HG03565 (cell line): Measurements from ENCODE around the gene GRAMD2B.
A peak's percentile ranks its signal among the peaks of the same experiment; 100 is the strongest.
"Not testable (repeated sequence)": the region's sequence is repeated elsewhere in the genome, so short reads cannot be mapped to it uniquely, and the experiment has no call there.

Experiments used
- ATAC-seq: cut with Tn5 transposase; IDR thresholded peaks from one replicate; pipeline ENCODE4 v1.9.1; 2021; ENCODE audit warnings: mild to moderate bottlenecking, moderate library complexity; ENCODE audit not compliant: unreplicated experiment

GRAMD2B gene

DNA sequence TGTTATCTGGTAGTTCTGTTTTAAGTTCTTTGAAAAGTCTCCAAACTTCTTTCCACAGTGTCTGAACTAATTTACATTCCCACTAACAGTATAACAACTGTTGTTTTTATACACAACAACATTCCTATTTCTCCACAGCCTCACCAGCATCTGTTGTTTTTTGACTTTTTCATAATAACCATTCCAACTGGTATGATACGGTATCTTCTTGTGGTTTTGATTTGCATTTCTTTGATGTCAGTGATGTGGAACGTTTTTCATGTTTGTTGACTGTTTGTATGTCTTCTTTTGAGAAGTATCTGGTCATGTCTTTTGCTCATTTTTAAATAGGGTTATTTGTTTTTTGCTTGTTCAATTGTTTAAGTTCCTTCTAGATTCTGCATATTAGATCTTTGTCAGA, 12.6 kb upstream of the GRAMD2B start:
- ATAC-seq: no peak

DNA sequence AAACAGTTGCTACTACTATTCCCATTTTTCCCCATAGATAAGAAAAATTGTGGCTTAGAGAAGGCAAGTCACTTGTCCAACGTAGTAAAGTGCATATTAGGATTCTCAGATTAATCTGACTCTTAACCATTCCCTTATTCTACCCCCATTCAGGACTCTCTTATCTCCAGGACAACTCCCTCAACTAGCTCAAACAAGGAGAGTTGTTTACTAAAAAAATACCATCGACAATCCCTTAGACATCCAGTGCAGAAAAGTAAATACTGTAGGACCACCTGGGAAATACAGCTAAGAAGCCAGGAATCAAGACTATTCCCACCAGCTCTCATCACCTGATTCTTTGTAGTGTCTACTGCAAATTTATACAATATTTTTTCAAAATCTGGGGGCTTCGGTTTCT, 9.4 kb upstream of the GRAMD2B start:
- ATAC-seq: no peak

DNA sequence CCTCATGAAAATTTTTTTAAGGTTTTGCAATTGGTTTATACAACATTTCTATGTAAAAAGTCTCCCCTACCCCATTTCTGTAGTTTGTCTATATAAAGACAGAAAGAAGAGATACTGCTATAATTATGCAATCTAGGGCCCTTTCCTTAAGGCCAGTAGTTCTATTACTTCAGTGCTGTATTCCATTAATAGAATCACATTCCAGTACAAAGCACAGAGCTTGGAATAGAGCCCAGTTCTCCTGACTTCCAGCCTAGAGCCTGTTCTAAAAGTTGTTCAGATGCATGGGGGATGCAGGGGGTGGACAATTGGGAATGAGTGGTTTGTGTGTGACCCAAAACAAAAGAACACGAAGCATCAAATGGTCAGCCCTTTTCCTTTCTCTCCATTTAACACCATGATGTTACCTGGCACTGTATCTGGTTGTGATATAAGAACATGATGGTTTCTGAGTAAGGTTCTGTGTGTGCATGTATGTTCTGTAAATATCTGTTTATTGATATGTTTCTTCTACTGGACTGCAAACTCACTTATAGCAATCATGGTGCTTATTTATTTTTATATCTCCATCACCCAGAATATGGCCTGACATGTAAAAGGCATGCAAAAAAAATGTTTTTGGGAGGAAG, 8.2 kb upstream of the GRAMD2B start:
- ATAC-seq: no peak

DNA sequence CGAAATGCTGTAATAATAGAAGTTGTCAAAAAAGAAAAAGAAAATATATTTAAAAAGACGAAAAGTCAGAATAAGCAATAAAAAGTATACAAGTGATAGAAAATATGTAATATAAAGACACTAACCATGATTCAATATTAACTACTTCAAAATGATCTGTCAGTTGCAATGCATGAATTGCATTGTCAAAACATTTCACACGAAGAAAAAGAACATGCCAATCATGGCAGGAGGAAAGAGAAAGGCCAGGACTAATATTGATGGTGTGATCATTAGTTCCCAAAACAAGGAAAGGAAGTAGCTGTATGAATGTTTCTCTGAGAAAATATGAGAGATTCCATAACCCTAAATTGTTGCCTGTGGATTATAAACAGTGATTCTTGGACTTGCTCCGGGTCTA, 7.4 kb upstream of the GRAMD2B start:
- ATAC-seq: no peak

DNA sequence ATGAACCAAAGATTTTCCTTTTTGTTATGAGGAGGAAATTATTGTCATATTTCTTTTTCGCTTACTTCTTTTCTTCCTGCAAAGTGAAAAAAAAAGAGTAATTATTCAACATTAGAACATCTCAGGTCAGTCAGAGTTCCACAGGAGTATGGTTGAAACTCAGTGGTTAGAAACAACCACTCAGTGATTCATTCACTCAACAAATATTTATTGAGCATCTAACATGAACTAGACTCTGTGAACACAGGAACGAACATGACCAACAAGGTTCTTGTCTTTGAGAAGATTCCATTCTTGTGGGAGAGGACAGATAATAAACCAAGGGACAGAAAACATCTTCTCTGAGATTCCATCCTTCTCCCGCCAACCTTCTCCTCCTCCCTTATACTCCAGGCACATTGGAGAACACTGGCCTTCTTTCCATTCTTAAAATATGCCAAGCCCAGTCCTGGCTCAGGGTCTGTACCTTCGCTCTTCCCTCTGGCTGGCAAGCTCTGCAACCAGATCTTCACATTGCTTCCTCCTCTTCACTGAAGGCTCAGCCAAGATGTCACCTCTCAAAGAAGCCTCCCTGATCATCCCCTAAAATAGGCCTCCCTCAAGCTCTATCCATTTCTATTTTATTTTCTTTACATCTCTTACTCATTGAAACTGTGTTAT, 6.8 kb upstream of the GRAMD2B start:
- no peak for ATAC-seq

DNA sequence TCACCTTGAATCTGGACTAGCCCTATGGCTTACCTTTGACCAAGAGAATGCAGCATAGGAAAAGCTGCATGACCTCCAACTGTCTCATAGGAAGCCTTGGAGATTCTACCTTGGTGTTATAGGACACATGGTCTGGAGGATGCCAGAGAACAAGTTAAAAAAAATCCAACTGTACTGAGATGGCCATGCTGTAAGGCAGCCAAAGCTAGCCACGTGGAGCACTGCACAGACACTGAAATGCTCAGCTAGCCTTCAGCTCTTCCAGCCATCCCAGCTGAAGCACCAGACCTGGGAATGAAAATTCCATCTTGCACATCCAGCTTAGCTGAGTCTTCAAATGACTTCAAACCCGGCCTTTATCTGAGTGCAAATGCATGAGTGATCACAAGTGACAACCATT, 6.0 kb upstream of the GRAMD2B start:
- ATAC-seq: no peak

DNA sequence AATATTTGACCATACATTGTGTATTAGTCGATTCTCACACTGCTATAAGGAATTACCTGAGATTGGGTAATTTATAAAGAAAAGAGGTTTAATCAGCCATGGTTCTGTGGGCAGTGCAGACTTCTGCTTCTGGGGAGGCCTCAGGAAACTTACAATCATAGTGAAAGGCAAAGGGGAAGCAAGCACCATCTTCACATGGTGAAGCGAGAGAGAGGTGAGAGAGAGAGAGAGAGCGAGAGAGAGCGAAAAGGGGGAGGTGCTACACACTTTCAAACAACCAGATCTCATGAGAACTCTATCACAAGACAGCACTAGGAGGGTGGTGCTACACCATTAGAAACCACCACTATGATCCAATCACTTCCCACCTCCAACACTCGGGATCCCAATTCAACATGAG, 4.1 kb upstream of the GRAMD2B start:
- no peak for ATAC-seq

DNA sequence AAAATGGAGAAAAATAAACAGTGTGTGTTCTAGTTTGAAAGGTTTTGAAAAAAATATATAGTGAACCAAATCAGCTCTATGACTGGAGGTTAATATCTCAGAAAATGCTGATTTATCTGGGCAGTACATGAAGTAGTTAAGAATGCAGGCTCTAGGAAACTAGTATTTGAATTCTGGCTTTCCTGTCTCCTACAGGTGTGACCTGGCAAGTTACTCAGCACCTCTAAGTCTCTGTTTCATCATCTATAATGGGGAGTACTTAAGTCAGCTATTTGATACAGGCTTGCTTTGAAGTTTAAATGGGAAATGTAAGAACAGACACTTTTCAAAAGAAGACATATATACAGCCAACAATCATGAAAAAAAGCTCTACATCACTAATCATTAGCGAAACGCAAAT, 5.2 kb downstream of the GRAMD2B start:
- ATAC-seq: no peak

DNA sequence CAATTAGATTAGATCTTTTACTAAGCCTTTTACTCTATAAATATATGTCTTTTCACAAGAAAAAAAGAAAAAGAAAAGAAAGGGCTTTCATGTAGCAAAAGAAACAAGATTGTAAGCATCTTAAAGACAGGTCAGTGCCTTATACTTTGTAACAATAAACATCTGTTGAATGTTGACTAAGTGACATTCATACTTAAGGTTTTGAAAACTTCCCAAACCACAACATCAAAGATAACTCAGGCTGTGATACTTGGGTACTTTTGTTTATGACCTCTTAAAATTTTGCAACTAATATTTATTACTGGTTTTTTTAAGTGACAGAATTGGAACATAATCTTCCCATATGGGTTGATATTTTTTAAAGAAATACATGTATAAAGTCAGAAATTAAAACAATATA, 7.4 kb downstream of the GRAMD2B start:
- no peak for ATAC-seq

DNA sequence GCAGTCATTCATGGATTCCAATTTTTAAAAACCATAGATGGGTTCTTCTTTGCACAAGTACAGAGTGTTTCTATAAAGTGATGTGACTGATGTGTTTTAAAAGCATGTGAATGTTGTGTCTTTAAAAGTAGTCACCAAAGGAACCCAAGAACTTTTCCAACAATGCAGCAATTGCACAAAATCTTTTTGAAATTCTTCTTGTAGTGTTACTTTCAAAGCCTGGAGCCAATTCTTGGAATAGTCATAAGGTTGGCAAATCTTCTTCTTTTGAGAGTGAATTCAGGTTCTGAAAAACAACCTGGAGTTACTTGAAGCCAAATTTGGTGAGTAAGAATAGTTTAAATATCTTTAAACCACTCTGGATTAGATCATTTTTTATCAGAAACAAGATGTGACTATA, 10.5 kb downstream of the GRAMD2B start:
- ATAC-seq: no peak

DNA sequence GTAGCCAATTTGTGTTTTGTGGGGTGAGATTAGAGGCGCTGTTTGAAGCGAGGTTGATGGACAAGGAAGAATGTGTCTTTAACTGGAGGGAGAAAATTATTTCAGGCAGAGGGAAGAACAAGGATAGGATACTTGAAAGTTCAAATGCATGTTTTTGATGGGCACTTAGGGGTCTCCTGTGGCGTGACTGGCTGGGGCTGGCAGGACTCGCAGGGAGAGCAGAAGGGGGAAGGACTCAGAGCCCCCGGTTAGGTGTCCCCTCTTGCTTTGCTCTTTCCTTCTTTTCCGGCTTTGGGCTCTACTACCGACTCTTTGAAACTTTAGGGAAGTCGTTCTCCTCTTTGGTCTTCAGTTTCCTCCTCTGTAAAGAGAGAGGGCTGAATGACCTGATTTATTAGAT, 12.1 kb downstream of the GRAMD2B start:
- ATAC-seq: no peak

DNA sequence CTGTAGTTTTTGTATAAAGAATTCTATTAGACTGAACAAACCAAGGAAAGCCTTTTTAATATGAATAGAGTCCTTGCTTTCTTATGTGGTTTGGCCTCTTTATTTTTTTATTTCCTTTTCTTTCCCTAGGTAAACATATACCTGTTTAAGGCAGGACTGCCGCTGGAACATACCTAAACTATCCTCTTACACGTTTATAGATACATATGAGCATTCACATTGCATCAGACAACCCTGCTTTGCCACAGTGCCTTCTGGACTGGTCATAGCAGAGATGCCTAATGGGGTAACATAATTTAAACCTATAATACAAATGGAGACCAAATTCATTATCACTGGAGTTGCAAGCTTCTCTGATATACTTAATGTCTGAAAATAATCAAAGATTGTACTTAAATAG, 12.5 kb downstream of the GRAMD2B start:
- ATAC-seq: no peak

DNA sequence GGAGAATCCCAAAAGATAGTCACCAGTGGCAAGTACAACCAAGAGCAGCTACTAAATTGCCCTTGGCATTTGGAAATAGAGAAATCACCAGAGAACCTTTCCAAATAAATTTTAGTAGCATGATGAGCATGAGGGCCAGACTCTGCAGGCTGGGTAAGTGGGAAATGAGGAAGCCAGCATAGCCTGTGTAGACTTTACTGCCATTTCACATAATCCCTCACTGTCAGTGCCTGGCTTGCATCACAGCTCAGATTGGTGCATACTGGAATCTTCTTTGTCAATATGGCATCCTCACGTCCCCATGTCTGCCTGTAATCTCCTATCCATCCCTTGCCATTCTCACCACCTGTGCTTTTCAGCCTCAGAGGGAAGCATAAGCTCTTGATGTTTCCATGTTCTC, 14.5 kb downstream of the GRAMD2B start:
- ATAC-seq: no peak

DNA sequence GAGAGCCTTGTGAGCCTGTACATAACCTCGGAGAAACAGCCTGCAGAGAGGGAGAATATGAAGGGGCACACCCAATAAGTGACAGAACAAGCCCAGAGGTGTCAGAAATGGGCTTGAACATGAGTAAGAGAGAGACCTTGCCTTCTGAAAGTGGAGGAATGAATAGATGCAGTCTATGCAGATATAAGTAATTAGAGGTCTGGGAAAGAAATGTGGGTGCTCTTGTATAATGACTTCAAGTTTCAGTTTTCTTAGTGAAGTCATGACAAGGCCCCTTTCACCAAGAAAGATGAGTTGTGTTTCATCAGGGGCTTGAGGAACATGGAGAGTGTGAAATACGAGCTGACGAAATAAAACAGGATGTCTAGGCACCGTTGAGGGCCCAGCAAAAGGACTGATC, 15.1 kb downstream of the GRAMD2B start:
- peak; percentile 91 for ATAC-seq

DNA sequence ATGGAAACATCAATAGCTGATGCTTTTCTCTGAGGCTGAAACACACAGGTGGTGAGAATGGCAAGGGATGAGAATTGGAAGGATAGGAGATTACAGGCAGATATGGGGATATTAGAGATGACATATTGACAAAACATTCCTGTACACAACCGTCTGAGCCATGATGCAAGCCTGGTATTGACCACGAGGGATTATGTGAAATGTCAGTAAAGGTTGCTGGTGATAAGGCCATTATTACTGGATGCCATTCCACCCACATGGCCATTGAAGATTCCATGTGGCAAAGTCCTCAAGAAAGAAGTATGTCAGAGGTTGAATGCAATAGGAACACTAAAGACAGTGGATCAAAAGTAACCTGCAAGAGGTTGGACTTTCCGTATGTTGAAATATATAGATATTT, 15.7 kb downstream of the GRAMD2B start:
- no peak for ATAC-seq

DNA sequence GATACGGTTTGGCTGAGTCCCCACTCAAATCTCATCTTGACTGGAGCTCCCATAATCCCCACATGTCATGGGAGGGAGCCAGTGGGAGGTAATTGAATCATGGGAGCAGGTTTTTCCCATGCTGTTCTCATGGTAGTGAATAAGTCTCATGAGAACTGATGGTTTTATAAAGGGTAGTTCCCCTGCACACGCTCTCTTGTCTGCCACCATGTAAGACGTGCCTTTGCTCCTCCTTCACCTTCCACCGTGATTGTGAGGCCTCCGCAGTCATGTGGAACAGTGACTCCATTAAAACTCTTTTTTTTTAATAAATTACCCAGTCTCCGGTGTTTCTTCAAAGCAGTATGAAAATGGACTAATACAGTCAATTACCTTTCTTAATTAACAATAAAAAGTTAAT, 16.5 kb downstream of the GRAMD2B start:
- not testable (repeated sequence) for ATAC-seq

DNA sequence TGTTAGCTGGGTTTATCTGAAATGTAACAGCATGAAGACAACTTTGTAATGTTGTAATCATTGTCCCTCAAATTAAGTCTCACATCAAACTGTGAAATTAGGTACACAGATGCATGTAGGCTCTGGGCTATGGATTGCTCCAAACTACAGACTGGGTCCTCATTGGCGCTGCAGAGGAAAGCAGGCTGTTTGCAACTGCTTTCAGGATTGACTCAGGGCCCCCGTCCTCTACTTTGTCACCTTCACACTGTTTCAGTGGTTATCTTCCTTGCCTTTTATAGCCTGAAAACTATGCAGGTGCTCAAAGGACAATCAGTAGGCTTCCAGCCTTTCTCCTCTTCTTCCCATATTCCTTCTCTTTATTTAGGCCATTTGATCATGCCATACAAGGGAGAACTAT, 18.0 kb downstream of the GRAMD2B start:
- ATAC-seq: no peak

DNA sequence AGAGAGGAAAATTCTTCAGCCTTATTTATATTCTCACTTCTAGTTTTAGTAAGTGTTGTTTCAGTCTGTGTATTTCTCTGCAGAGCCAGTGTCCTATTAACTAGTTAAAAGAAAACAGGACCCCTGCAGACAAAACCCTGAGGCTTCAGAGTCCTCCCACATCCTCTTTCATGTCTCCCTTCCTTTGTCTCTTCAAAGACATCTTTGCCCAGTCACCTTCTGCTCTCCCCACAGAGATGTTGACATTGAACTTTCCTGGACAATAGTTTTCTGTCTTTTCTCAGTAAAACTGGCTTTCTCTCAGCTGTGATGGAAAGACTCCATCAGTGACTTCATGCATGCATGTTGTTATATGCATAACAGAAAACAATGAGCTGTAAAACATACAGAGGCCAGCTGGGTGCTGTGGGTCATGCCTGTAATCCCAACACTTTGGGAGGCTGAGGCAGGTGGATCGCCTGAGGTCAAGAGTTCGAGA, 20.2 kb downstream of the GRAMD2B start:
- ATAC-seq: peak; percentile 87

DNA sequence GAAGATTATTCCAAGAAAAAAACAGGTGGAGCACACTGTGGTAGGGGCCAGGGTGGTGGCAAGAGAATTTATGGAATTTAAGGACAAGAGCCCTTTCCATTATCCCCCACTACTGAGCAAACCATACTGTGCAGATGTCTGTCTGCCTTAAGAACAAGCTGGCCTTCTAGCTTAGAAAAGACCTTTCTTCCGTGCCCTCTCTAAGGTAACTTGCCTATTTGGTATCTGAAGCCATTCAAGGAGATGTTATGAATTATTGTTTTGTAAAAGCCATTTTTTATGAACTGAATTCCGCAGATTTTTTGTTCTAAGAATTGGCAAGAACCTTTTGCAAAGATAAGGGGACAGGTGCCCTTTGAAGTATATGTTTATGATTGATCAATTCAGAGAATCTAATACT, 20.9 kb downstream of the GRAMD2B start:
- no peak for ATAC-seq

DNA sequence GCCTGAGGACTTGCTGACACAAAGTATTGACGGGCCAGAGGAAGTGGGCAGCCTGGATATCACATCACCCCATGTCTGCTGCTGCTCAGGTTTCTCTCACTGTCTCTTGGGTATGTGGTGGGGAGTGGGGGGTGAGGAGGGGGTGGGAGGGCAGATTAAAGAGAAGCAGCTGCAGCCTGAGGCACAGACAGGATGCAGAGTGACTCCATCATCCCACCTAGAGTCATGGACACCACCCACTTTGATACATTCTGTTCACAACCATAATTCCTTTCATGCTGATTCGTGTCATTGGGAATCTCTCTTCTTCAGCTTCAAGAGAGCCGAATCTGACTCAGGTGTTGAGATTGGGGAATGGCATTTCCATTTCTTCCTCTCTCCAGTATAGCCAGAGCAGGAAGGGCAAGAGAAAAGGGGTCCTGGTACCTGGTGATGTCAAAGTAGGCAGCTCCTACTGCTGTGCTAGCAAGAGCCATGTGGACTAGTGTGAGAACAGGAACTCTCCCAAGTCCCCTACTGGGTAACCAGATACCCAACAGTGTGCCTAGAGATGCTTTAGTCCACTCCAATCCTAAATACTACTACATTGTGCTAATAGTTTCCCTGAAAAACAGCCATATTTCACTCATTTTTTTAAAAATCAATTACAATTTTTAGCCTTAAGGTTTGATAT, 22.4 kb downstream of the GRAMD2B start:
- no peak for ATAC-seq

DNA sequence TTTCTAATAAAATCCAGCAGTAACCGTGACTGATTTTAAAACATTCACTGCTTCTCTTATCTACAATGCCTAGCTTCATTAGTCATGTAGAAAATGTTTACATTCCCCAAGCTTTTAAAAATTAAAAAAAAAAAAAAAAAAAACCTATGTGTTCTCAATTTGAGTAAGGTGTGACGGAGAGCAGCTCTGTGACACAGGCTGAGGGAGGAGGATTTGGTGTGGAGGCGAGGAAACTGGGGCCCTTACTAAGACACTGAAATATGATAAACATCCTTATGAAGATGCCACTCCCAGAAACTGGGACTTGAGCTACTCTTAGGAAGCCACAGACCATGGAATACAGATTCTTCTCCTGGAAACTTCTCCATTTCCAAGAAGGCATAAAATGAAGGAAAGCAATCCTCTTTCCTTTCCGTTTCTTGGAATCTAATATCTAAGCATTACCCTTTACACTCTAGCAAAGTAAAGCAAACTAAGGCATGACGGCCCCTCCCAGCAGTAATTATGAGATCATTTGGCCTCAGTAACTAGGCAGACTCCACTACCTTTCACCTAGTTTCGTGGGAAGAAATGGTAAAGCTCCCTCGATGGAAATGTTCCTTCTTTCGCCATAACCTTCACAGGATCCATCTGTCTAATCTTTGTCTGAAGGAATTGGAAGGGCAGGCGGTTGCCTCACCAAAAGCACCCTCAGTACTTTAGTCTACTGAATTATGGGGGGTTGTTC, 23.5 kb downstream of the GRAMD2B start:
- peak; percentile 32 for ATAC-seq

DNA sequence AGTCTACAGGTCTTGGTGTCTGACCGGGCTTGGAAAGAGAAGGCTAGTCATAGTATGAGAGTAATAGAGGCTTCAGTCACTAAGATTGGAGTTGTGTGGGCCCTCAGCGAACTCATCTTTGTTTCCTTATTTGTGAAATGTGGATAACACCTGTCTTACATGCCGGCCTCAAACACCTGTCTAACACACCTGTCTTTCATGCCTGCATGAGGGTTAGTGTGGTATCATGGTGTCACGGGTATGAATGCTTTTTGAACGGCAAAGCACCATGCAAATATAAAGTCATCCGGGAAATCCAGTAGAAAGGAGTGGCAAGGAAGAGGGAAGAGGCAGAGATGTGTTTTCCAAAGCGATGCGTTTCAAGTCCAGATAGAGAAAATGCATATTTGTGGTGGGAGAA, 25.5 kb downstream of the GRAMD2B start:
- no peak for ATAC-seq
